GM19035 (cell line): ENCODE measurements around the gene NOL12.
"Not testable (repeated sequence)": the region's sequence is repeated elsewhere in the genome, so short reads cannot be mapped to it uniquely, and the experiment has no call there.

Experiments
- ATAC-seq: cut with Tn5 transposase; IDR thresholded peaks from one replicate; pipeline ENCODE4 v1.9.1; 2021; ENCODE audit not compliant: unreplicated experiment

The NOL12 gene

DNA sequence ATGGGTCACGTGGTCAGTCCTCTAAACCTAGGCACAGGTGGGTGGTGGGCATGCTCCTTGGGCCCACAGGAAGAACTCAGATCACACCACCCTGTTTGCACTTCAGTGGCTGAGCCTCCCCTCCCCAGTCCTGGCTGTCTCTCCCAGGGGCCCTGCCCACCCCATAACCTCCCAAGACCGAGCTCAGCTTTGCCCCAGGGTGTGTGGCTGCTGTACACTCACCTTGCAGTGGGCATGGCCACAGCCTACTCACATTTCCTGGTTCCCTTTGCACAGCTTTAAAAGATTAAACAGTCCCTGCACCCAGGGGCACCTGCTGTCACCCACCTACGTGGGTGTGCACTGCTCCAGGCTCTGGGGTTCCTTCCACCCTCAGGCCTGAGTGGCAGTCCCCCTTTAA is 24.5 kb downstream of the NOL12 start:
- no peak for ATAC-seq

DNA sequence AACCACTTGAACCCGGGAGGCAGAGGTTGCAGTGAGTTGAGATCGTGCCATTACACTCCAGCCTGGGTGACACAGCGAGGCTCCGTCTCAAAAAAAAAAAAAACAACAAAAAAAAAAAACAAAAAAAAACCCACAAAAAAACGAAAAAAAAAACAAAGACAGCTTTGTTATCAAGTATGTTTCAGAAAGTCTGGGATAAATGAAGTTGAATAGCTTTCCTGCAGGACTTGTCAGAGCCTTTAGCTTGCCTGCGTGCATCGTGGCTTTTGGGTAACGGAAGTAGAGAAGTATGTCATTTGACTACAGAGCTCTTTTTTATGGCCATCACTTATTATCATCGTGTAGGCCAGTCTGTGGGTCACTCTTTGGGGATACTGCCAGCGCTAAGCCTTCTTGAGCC is 25.3 kb downstream of the NOL12 start:
- ATAC-seq: no peak

DNA sequence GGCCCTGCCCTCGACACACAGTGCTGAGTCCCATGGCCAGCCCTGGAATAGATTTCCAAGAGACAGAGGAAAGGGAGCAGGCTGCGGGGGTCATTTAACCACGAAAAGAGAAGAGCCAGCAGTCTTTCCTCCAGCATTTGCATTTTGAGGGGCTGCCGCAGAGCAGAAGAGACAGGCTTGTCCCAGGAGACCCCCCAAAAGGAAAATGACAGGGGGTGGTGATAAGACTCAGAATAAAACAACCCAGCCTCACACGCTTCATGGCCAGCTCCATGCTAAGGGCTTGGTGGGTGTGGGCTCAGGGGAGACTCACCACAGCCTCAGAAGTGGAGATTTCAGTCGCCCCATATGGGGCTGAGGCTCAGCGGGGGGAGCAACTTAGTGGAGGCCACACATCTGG is 27.6 kb downstream of the NOL12 start:
- ATAC-seq: no peak

DNA sequence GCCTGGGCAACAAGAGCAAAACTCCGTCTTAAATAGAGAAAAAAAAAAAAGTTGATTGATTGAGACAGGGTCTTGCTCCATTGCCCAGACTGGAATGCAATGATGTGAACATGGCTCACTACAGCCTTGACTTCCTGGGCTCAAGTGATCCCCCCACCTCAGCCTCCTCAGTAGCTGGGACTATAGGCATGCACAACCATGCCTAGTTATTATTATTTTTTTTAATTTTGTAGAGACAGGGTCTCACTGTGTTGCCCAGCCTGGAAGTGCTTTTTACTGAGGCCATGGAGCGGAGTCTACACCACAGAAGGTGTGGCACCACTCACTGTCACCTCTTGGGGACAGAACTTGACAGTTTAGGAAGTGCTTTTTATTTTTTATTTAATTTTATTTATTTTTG is 28.5 kb downstream of the NOL12 start:
- no peak for ATAC-seq

DNA sequence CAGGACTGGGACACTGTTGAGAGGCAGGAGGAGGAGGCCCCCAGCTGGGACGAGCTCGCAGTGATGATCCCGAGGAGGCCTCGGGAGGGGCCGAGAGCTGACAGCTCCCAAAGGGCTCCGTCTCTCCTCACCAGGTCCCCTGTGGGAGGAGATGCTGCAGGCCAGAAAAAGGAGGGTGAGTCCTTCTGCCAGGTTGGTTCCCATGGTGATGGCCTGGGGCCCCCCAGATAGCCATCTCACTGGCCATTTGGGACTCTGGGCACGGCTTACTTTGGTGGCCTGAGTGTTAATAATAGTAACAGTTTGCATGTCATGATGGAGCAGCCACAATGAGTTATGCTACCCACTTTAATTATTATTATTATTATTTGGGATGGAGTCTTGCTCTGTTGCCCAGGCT is 29.6 kb downstream of the NOL12 start:
- no peak for ATAC-seq

DNA sequence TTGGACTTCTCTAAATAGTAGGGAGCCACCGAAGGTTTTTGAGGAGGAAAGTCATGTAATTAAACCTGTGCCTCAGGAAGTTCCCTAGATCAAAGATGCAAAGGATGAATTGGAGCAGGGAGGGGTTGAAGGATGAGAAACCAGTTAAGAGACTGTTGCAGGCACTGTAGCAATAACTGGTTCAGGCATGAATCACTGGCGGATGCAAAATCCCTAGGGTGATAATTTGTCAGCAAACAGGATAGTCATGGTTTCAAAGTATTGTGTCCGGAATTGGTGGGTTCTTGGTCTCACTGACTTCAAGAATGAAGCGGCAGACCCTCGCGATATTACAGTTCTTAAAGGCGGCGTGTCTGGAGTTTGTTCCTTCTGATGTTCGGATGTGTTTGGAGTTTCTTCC is 30.6 kb downstream of the NOL12 start:
- no peak for ATAC-seq

DNA sequence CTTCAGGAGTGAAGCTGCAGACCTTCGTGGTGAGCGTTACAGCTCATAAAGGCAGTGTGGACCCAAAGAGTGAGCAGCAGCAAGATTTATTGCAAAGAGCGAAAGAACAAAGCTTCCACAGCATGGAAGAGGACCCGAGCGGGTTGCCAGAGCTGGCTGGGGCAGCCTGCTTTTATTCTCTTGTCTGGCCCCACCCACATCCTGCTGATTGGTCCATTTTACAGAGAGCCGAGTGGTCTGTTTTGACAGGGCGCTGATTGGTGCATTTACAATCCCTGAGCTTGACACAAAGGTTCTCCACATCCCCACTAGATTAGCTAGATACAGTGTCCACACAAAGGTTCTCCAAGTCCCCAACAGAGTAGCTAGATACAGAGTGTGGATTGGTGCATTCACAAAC is 31.1 kb downstream of the NOL12 start:
- not testable (repeated sequence) for ATAC-seq

DNA sequence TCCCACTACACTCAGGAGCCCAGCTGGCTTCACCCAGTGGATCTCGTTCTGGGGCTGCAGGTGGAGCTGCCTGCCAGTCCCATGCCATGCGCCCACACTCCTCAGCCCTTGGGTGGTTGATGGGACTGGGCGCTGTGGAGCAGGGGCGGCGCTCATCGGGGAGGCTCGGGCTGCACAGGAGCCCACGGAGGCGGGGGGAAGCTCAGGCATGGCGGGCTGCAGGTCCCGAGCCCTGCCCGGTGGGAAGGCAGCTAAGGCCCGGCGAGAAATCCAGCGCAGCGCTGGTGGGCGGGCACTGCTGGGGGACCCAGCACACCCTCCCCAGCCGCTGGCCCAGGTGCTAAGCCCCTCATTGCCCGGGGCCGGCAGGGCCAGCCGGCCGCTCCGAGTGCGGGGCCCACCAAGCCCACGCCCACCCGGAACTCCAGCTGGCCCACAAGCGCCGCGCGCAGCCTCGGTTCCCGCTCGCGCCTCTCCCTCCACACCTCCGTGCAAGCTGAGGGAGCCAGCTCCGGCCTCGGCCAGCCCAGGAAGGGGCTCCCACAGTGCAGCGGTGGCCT is 31.7 kb downstream of the NOL12 start:
- ATAC-seq: not testable (repeated sequence)

DNA sequence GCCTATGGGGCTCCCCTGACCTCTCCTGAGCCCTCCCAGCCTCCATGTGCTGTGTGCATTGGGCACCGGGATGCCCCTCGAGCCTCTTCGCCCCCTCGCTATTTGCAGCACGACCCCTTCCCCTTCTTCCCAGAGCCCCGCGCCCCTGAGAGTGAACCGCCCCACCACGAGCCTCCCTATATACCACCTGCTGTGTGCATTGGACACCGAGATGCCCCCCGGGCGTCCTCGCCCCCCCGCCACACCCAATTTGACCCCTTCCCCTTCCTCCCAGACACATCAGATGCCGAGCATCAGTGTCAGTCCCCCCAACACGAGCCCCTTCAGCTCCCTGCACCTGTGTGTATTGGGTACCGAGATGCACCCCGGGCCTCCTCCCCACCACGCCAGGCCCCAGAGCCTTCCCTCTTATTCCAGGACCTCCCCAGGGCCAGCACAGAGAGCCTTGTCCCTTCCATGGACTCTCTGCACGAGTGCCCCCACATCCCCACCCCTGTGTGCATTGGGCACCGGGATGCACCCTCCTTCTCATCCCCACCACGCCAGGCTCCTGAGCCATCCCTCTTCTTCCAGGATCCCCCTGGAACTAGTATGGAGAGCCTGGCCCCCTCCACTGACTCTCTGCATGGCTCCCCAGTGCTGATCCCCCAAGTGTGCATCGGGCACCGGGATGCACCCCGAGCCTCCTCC is 39.6 kb downstream of the NOL12 start:
- ATAC-seq: no peak

DNA sequence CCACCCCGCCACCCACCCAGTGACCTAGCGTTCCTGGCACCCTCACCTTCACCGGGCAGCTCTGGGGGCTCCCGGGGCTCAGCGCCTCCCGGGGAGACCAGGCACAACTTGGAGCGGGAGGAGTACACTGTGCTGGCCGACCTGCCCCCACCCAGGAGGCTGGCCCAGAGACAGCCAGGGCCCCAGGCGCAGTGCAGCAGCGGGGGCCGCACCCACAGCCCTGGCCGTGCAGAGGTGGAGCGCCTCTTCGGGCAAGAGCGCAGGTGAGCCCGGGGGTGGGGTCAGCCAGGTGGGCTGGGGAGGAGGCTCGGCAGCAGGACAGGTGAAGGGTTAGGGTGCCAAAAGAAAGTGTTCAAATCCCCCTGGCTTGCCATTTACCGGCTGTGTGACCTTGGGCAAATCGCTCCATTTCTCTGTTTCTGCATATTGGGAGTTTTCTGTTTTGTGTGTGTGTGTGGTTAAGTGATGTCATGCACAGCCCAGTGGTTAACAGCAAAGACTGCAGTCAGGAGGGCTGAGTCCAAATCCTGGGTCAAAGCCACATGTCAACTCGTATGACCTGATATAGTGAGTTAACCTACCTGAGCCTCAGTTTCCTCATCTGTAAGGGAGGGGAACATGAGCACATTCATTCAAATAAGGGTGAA is 40.2 kb downstream of the NOL12 start:
- no peak for ATAC-seq

DNA sequence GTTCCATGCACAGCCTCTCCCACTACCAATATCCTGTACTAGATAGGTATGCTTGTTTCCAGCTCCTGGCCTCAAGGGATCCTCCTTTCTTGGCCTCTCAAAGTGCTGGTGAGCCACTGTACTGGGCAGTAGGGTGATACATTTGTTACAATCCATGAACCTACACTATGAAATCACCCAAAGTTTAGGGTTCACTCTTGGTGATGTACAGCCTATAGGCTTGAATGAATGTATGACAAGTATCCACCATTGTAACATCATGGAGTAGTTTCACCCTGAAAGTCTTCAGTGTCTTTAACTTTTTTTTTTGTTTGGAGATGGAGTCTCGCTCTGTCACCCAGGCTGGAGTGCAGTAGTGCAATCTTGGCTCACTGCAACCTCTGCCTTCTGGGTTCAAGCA is 42.5 kb downstream of the NOL12 start:
- ATAC-seq: no peak

DNA sequence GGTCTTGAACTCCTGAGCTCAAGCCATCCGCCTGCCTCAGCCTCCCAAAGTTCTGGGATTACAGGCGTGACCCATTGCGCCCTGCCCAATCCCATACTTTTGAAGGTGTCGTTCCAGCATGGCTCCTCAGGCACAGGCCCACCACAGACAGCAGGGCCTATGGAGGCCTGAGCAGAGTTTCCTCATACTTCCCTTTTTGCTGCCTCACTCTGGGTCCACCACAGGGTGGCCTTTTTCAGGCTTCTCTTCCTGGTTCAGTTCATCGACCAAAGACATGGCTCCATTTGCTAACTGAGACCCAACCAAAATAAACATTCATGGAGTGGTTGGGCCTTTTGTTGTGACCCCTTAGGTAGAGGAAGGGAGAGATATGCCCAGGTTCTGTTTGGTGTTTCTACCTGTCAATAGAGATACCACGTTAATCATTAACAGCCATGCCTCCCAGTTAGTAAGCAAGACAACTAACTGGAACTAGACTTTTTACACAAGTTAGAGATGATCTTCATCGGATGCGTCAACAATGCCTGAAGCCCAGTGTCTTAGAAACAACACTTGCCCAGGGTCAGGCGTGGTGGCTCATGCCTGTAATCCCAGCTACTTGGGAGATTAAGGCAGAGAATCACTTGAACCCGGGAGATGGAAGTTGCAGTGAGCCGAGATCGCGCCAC is 45.8 kb downstream of the NOL12 start:
- no peak for ATAC-seq

DNA sequence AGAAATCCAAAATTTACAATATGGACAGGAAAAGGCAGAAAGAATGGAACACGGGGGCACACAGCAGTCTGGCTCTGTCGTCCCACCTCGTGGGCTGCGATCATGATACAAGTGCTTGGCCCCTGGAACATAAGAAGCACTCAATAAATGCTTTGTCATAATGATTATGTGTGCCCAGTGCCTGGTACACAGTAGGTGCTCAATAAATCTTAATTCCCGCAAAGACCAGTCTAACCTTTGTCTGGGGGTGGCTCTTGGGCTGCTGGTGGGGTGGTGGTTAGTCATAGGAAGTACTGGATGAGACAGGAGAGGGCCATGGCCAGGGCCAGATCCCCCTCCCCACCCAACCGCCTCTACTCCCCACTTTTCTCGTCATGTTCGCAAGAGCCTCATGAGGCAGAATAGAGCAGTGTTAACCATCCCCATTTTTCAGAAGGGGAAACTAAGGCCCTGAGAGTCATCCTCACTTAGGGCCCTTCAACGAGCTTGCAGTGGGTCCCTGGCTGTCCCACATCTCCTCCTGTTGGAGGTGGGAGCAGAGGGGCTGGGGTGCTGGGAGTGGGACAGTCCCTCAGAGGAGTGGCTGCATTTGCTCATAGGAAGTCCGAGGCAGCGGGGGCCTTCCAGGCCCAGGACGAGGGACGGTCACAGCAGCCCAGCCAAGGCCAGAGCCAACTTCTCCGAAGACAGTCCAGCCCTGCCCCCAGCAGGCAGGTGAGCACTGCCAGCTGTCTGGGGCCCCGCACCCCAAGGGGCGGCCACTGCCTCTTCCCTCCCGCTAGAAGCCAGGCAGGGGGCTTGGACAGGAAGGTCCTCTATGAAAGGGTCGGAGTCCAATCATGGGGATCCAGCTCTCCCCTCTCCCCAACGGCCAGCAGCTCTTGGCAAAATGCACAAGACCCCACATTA is 46.8 kb downstream of the NOL12 start:
- ATAC-seq: no peak

DNA sequence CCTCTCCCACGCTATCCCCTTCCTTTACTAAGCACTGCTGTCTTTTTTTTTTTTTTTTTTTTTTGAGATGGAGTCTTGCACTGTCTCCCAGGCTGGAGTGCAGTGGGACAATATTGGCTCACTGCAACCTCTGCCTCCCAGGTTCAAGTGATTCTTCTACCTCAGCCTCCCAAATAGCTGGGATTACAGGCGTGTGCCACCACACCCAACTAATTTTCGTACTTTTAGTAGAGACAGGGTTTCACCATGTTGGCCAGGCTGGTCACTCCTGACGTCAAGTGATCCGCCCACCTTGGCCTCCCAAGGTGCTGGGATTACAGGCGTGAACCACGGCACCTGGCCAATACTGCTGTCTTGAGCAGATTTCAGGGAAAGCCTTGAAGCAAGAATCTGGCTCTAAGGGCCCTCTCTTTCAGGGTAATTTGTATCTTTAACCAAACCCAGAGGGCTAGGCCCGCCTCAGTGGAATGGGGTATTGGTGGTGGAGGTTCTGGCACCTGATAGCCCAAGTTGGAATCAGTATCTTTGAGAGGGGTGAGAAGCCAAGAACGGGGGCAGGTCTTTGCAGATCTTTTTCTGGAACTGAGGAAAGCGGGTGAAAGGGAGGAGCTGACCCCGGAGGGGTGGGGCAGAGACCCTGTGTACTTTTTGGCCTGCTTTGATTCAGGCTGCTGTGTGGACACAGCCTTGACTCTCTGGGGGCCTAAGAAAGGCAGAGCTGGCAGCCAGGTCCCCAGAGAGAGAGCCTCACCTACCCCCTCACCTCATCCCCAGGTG is 47.7 kb downstream of the NOL12 start:
- ATAC-seq: no peak

DNA sequence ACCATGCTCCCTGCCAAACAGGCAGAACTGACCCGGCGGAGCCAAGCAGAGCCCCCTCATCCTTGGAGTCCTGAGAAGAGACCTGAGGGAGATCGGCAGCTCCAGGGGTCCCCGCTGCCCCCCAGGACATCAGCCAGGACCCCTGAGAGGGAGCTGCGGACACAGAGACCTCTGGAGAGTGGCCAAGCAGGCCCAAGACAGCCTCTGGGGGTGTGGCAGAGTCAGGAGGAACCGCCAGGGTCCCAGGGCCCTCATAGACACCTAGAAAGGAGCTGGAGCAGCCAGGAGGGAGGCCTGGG is 48.2 kb downstream of the NOL12 start:
- no peak for ATAC-seq

DNA sequence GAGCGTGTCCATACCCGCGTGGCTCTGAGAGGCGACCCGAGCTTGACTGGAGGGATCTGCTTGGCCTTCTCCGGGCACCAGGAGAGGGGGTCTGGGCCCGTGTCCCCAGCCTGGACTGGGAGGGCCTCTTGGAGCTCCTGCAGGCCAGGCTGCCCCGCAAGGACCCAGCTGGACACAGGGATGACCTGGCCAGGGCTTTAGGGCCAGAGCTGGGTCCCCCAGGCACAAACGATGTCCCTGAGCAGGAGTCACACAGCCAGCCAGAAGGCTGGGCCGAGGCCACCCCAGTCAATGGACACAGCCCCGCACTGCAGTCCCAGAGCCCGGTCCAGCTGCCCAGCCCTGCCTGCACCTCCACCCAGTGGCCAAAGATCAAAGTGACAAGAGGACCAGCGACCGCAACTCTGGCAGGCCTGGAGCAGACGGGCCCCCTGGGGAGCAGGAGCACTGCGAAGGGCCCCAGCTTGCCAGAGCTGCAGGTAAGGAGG is 48.9 kb downstream of the NOL12 start:
- ATAC-seq: no peak

DNA sequence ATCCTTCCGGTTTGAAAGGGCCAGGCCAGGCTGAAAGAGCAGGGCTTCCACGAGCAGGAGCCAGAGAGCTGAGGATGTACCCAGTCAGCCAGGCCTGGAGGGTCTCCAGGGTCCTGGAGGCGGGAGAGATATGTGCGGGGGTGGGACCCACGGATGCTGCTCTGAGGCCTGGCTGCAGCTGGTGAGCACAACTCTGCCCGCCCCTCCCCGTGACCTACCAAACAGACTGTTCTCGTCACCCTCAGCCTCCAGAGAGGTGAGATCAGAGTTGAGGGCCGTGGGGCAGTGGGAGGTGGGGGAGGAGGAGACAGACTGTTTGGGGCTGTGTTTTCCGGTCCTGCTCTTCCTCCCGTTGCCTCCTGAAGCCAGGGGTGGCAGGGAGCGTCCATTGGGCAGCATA is 52.9 kb downstream of the NOL12 start:
- ATAC-seq: no peak

DNA sequence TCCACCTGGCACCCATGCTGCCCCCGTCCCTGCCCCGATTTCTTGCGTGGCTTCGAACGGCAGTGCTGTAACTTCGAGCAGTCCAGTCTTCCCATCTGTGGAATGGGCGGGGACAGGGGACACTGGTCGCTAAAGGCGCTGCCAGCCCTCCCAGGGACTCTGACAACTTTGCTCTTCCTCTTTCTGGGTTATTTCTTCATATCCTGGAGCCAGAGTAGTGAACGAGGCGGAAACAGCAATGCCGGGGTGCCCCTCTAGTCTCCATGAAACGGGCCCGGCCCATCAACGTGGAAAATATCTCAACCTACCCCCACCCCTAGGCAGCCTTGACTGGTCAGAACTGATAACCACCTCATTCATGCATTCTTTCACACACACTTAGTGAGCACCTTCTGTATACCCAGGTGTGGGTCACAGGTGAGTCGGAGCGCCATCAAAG is 53.5 kb downstream of the NOL12 start:
- no peak for ATAC-seq

DNA sequence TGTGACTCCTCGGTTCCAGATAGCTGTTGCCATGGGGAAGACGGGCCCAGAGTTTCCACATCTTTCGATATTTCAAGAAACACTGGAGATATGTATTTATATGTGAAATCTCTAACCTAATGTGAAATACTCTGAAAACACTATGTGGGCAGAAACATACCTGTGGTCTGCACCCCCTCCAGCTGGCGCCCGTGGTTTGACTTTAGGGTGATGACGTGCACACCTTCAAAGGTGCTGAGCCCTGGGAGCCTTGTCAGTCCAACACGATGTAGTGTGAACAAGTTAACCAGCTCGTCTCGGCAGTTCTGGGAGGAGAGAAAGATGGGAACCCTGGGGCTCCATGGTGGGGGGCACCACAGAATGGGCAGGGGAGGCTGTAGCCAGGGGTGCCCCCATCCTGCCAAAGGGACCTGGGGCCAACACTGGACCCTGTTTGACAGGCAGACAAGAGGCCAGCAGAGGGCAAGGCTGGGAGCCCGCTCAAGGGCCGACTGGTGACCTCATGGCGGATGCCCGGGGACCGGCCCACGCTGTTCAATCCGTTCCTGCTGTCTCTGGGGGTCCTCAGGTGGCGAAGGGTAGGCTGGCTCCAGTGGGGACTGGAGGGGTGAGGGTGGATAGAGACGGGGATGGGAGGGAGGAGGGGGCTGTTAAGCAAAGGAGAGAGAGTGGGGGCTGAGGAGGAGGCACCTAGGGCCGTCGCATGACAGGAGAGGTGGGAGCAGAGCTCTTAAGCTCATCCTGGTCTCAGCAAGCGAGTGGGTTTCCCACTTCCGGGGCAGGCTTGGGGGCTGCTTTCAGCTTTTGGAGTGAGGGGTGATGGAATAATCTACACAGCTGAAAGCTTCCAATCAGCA is 54.5 kb downstream of the NOL12 start:
- no peak for ATAC-seq
